Activated CD4-positive, alpha-beta T cell treated with anti-CD3 and anti-CD28 coated beads, Interleukin-2, amount 10 ng/mL, durations not matched to agents 24 days and 14 days (primary cell): Measurements from ENCODE around the gene NKX2-2. TPM values are rescaled to one million over a fixed set of nuclear protein-coding genes. Genes with fewer than 3 reads are reported as not detected.

Experiments
- DNase-seq: peaks from one replicate; pipeline ENCODE4 v3.0.0; 2022
- H3K27ac Mint-ChIP-seq: one replicate; pipeline ENCODE4 v1.8.0; 2022; ENCODE audit warnings: mild to moderate bottlenecking, mixed read lengths
- H3K27me3 Mint-ChIP-seq: one replicate; pipeline ENCODE4 v1.8.0; 2022; ENCODE audit warnings: mixed read lengths
- H3K36me3 Mint-ChIP-seq: one replicate; pipeline ENCODE4 v1.8.0; 2022; ENCODE audit warnings: low read depth, mild to moderate bottlenecking, mixed read lengths
- H3K4me1 Mint-ChIP-seq: one replicate; pipeline ENCODE4 v1.8.0; 2021; ENCODE audit warnings: mixed read lengths
- H3K4me3 Mint-ChIP-seq: one replicate; pipeline ENCODE4 v1.8.0; 2022; ENCODE audit warnings: mild to moderate bottlenecking, moderate library complexity, mixed read lengths
- H3K9me3 Mint-ChIP-seq: one replicate; pipeline ENCODE4 v1.8.0; 2021; ENCODE audit warnings: mixed read lengths
- intact Hi-C: fragments of 100-400 bp; cut with micrococcal nuclease; formaldehyde crosslinking; loops from one replicate; pipeline ENCODE4 v1.15.1; 2023
- total RNA-seq: library from RNA; stranded (reverse); gene quantifications from 2 replicates; pipeline ENCODE4 v1.2.3, GENCODE V29; 2022

The NKX2-2 gene
- total RNA-seq, 1 donor from 2014 or later = not detected

DNA sequence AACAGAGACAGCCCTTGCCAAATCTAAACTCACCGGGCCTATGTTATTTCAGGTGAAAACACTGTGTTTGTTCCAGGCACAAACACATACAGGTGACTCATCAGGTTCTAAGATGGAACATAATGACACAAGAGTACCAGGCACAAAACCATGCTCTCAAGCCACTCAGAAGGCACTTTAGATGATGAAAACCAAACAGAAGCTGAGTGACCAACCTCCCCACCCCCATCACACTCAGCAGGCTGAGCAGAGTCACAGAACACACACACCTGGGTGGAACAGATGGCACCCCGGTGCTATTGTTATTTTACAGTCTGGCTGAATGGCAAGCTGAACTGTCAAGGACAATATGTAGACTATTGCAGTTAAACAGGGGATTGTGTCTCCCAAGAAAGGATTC lies 20.6 kb upstream of the NKX2-2 start:
- no peak overlapping the region for H3K4me3 Mint-ChIP-seq
- no peaks in the 10 kb centered on the region for H3K36me3 Mint-ChIP-seq
- DNase-seq = no peak
- H3K27me3 Mint-ChIP-seq = peaks cover 25% of the 10 kb centered on the region
- intact Hi-C loops = no loop called here
- H3K4me1 Mint-ChIP-seq = peaks cover 2% of the 10 kb centered on the region
- no peak overlapping the region for H3K27ac Mint-ChIP-seq
- H3K9me3 Mint-ChIP-seq = no peaks in the 10 kb centered on the region

- H3K4me3 Mint-ChIP-seq = no peak overlapping the region
- DNase-seq = no peak
- intact Hi-C loops = loop anchor here (1.0 to 2.0 kb wide), 3 partner anchors 28 to 85 kb away; no protein-coding TSS in a partner anchor
- peaks cover 2% of the 10 kb centered on the region for H3K4me1 Mint-ChIP-seq
- no peak overlapping the region for H3K27ac Mint-ChIP-seq
- no peaks in the 10 kb centered on the region for H3K9me3 Mint-ChIP-seq
- H3K36me3 Mint-ChIP-seq = no peaks in the 10 kb centered on the region
- peaks cover 60% of the 10 kb centered on the region for H3K27me3 Mint-ChIP-seq
Observed at GRCh38 chr20:21529863-21530262, 16.0 kb upstream of the NKX2-2 start.

GRCh38 chr20:21528870-21529269 lies 15.0 kb upstream of the NKX2-2 start:
- H3K27me3 Mint-ChIP-seq = peaks cover 62% of the 10 kb centered on the region

DNA sequence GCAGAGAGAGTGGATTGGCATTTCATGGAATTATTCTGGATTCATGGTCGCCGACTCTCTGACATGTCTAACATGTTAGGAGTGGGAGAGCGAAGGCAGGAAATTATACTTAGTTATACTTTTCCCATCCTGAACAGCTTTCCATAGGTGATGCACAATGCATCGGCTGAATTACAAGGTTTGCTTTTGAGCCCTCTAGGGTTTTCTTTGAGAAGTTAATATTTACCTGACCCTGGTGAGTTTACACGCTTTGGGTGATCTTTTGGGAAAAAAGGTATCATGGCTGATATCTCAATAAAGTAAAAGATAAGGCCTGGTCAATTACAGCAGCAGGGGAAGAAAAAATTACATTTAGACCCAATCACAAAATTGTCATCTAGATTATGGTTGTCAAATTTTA lies 14.0 kb upstream of the NKX2-2 start:
- Mint-ChIP-seq H3K4me3 (no peak overlapping the region), H3K9me3 (no peaks in the 10 kb centered on the region), H3K27me3 (peaks cover 67% of the 10 kb centered on the region), H3K36me3 (no peaks in the 10 kb centered on the region), H3K4me1 (peaks cover 6% of the 10 kb centered on the region), H3K27ac (no peak overlapping the region)
- intact Hi-C loops = no loop called here
- peak; percentile 20 for DNase-seq

More at GRCh38 chr20:21528870-21529269, 15.0 kb upstream of the NKX2-2 start:
- intact Hi-C loops = loop anchor here (1.0 kb wide), 2 partner anchors 29 to 43 kb away; no protein-coding TSS in a partner anchor
- H3K4me1 Mint-ChIP-seq = peaks cover 2% of the 10 kb centered on the region
- H3K36me3 Mint-ChIP-seq = no peaks in the 10 kb centered on the region
- H3K27ac Mint-ChIP-seq = no peak overlapping the region
- DNase-seq = peak; percentile 50
- no peak overlapping the region for H3K4me3 Mint-ChIP-seq
- no peaks in the 10 kb centered on the region for H3K9me3 Mint-ChIP-seq

- no peak overlapping the region for H3K27ac Mint-ChIP-seq
- no peaks in the 10 kb centered on the region for H3K9me3 Mint-ChIP-seq
- H3K4me3 Mint-ChIP-seq = no peak overlapping the region
- peaks cover 6% of the 10 kb centered on the region for H3K4me1 Mint-ChIP-seq
- H3K27me3 Mint-ChIP-seq = peaks cover 66% of the 10 kb centered on the region
- intact Hi-C loops = no loop called here
- DNase-seq = no peak
- no peaks in the 10 kb centered on the region for H3K36me3 Mint-ChIP-seq
Observed at GRCh38 chr20:21526776-21527175, 12.9 kb upstream of the NKX2-2 start.

GRCh38 chr20:21523895-21524294 lies 10.0 kb upstream of the NKX2-2 start:
- no peak overlapping the region for H3K4me3 Mint-ChIP-seq
- intact Hi-C loops = loop anchor here (2.0 to 5.0 kb wide), 3 partner anchors 15 to 1162 kb away; partner anchors contain the start of gene NKX2-4

DNA sequence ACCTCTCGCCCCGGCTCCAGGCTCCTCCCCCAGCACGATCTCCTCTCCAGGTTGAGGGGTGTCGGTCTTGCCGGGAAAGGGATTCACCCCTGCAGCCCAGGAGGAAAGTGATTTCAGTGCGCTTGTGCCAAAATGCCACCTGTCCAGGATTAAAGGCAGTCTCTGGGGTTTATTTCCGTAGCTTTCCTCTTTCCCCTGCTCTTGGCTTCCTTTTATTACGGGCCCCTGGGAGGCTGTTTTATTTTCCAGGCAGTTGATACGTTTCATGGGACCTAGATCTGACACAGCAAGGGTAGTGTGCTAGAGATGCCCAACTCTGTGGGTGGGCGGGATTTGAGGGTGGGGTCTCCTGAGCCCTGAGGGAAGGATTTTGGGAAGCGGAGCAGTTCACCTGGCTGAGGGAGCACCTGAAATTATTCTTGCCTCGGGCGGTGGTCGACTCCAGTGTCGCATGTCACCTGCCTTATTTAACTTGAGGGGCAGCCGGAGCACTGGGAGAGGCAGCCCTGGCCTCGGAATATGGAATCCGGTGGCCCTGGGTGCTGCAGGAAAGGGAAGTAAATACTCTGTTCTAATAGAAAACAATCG lies 9.5 kb upstream of the NKX2-2 start:
- Mint-ChIP-seq H3K36me3 (peaks cover 4% of the 10 kb centered on the region), H3K4me3 (peak overlapping the region; percentile 26), H3K27me3 (peaks cover 85% of the 10 kb centered on the region), H3K4me1 (peaks cover 9% of the 10 kb centered on the region), H3K9me3 (peaks cover 3% of the 10 kb centered on the region), H3K27ac (peak overlapping the region; percentile 72)
- intact Hi-C loops = loop anchor here (2.0 to 5.0 kb wide), 3 partner anchors 15 to 1161 kb away; partner anchors contain the start of gene NKX2-4
- no peak for DNase-seq

More at GRCh38 chr20:21523895-21524294, 10.0 kb upstream of the NKX2-2 start:
- Mint-ChIP-seq H3K4me1 (peaks cover 9% of the 10 kb centered on the region), H3K9me3 (peaks cover 3% of the 10 kb centered on the region), H3K27ac (peak overlapping the region; percentile 1), H3K27me3 (peaks cover 85% of the 10 kb centered on the region), H3K36me3 (peaks cover 4% of the 10 kb centered on the region)
- no peak for DNase-seq

DNA sequence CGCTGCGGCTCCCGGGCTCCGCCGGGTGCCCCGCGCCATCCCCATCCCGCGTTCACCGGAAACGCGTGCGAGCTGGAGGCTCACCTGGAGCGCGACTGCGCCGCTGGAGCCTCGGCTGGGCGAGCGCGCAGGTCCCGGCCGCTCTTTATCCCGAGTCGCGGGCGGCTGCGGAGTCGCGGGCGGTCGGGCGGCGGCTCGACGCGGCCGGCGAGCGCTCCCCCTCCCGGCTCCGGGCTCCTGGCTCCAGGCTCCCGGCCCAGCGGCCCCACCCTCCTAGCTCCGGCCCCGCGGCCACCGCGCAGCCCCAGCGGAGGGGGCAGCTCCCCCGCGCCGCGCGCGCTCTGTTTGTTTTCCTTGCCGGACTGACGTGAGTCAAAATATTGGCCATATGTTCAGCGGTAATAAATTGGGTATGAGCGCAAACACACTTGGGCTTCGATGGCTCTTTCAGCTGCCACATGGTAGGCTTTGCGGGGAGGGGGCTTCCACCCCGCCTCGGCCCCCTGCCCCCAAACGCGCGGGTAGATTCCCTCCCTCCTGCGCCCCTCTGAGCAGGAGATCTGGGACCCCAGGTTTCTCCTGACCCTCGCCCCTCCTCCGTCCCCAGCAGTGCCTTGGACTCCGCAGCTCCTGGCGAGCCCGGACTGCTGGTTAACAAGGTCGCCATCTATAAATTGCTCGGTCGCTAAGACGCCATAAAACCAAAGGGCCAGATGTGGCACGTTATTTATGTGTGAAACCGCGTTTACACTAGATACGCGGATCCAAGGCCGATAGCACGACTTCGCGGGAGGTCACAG lies 8.8 kb upstream of the NKX2-2 start:
- H3K27ac Mint-ChIP-seq = peak overlapping the region; percentile 72
- peaks cover 14% of the 10 kb centered on the region for H3K4me1 Mint-ChIP-seq
- DNase-seq = no peak
- H3K36me3 Mint-ChIP-seq = peaks cover 5% of the 10 kb centered on the region
- peaks cover 87% of the 10 kb centered on the region for H3K27me3 Mint-ChIP-seq
- H3K4me3 Mint-ChIP-seq = peak overlapping the region; percentile 26
- intact Hi-C loops = loop anchor here (2.0 to 5.0 kb wide), 3 partner anchors 14 to 1160 kb away; partner anchors contain the start of gene NKX2-4
- H3K9me3 Mint-ChIP-seq = peaks cover 3% of the 10 kb centered on the region

DNA sequence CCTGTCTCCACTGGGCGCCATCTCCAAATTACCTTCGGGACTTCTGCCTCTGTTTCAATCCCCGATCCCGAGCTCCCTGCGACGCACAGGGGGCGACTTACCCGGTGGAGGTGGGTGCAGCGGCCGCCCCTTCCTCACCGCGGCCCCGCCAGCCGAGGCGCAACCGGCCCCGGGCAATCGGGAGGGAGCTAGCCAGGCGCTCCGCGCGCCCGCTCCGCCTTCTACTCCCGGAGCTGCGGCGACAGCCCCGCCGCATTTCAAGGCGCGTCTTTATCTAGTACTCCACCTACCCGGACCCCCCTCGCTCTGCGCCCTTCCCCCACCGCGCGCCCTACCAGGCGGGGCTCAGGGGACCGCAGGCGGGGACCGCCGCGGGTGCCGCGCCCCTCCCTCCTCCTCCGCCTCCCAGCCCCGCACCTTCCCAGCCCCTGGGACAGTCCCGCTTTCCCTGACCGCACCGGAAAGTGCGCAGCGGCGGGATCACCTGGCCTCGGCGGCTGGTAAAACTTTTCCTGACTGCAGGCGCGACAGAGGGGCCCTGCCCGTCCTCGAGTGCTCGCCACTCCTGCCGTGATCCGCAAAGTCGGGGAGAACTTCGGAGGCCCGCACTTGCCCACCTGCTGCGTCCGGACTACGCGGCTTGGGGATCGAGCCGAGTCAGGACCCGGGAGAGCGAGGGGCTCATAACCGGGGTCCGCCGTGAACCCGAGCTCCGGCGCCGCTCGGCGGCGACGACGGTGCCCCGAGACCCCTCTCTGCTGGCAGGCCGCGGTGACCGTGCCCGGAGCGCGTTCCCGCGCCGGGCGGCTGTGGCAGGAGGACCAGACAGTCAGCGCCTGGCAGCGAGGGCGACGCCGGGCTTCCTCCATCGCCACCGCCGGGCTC lies 8.0 kb upstream of the NKX2-2 start:
- intact Hi-C loops = loop anchor here (2.0 to 5.0 kb wide), 3 partner anchors 13 to 1160 kb away; partner anchors contain the start of gene NKX2-4
- H3K4me3 Mint-ChIP-seq = no peak overlapping the region
- peaks cover 14% of the 10 kb centered on the region for H3K4me1 Mint-ChIP-seq
- peaks cover 5% of the 10 kb centered on the region for H3K36me3 Mint-ChIP-seq
- peak overlapping the region; percentile 80 for H3K27ac Mint-ChIP-seq
- H3K27me3 Mint-ChIP-seq = peaks cover 87% of the 10 kb centered on the region
- no peak for DNase-seq
- peaks cover 3% of the 10 kb centered on the region for H3K9me3 Mint-ChIP-seq

DNA sequence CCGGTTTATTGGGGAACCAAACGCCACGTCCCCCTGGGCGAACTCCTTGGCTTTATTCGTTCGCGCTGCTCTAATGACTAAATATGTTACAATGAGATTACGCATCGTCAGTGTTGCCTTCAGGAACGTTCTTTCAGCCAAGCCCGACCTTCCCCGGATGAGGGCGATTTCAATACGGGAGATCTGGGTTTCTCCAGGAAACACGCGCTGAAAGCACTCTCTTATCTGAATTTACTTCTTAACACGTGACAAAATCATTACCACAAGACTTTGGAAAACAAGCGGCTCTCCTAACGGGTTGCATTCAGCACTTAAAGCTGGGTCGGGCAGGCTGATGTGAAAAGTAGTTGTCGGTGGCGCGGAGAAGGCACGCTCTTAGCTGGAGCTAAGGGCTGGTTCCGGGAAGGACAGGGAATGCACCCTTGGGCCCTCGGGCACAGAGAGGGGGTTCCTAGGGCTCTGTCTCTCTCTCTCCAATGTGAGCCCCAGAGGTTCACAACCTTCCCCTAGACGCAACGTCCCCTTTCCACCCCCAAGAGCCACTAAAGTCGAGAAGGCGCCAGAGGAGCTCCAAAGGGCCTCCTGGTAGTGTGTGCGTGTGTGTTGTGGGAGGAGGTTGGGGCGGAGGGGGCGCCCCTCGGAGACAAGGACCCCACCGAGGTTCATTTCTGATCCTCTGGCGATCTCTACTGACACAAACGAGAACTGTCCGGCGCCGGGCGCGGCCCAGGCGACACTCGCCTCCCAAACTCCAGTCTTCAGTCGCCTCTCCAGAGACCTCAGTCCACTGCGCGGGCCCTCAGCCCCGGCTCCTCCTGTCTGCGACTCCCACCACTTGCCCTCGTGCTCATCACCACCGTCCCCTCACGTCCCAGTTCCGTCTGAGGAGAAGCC lies 7.1 kb upstream of the NKX2-2 start:
- intact Hi-C loops = loop anchor here (5.0 kb wide), 2 partner anchors 124 to 1159 kb away; partner anchors contain the start of gene NKX2-4
- Mint-ChIP-seq H3K36me3 (peaks cover 9% of the 10 kb centered on the region), H3K27me3 (peaks cover 87% of the 10 kb centered on the region), H3K4me3 (peak overlapping the region; percentile 23), H3K27ac (peak overlapping the region; percentile 80), H3K9me3 (peaks cover 8% of the 10 kb centered on the region), H3K4me1 (peaks cover 18% of the 10 kb centered on the region)
- DNase-seq = peak; percentile 61

GRCh38 chr20:21519136-21519584 lies 5.3 kb upstream of the NKX2-2 start:
- intact Hi-C loops = loop anchor here (2.0 to 5.0 kb wide), 2 partner anchors 190 to 1063 kb away; partner anchors contain the start of gene FOXA2
- peaks cover 79% of the 10 kb centered on the region for H3K27me3 Mint-ChIP-seq
- H3K27ac Mint-ChIP-seq = peak overlapping the region; percentile 51
- no peak overlapping the region for H3K4me3 Mint-ChIP-seq
- H3K4me1 Mint-ChIP-seq = peaks cover 19% of the 10 kb centered on the region
- peaks cover 9% of the 10 kb centered on the region for H3K36me3 Mint-ChIP-seq
- no peak for DNase-seq
- H3K9me3 Mint-ChIP-seq = peaks cover 9% of the 10 kb centered on the region

DNA sequence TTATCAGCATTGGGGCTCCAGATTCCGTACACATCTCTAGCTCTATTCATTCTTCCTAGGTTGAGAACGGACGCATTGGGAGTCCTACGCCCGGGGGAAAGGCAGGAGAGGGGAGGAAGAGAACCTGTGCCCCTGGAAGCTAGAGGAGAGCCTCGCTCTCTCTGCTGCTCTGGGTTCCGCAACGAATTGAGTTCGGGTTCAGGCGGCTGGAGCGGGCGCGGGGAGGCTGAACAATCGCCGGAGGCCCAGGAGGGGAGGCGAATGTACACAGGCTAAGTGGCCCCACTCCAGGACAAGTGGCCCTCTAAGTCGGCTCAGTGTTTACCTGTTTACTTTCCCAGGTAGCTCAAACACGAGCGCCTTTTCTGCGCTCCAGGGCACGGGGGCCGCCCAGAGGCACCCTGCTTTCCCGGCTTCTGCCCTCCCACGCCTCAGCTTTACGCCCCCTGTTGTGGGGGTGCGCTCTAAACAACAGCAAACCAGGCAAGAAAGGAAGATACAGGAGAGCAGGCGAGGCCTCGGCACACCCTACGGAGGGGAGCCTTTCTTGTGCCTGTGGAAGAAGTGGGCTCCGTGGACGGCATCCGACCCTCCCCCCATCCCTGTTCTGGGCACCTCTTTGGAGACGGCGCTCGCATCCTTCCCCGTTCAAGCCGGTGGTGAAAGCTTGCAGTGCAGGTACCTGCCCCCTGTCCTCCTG lies 4.6 kb upstream of the NKX2-2 start:
- no peak for DNase-seq
- H3K9me3 Mint-ChIP-seq = peaks cover 9% of the 10 kb centered on the region
- H3K36me3 Mint-ChIP-seq = peaks cover 9% of the 10 kb centered on the region
- H3K27ac Mint-ChIP-seq = no peak overlapping the region
- H3K4me1 Mint-ChIP-seq = peaks cover 19% of the 10 kb centered on the region
- intact Hi-C loops = loop anchor here (2.0 to 5.0 kb wide), 2 partner anchors 190 to 1064 kb away; partner anchors contain the start of gene FOXA2
- peaks cover 76% of the 10 kb centered on the region for H3K27me3 Mint-ChIP-seq
- no peak overlapping the region for H3K4me3 Mint-ChIP-seq
